ENCODE measurements around the gene TP53TG5.

TP53TG5 gene

GRCh38 chr20:45378191-45378590 is at the start of gene TP53TG5:
Gene TP53TG5, minus strand, starts transcription at chr20:45378325. Its CDS starts 89 bp downstream, at chr20:45378236.
- TF ChIP-seq CTCF (IDR thresholded peaks at IDR 0.05; ENCODE audit: low read depth, low read length, missing control alignments), result no peak
- no peak for DNase-seq (ENCODE audit: extremely low read depth, low read depth)
- no peak within 1 kb of the TSS for H3K4me3 ChIP-seq (replicated peaks; ENCODE audit: low read depth, low read length)

DNA sequence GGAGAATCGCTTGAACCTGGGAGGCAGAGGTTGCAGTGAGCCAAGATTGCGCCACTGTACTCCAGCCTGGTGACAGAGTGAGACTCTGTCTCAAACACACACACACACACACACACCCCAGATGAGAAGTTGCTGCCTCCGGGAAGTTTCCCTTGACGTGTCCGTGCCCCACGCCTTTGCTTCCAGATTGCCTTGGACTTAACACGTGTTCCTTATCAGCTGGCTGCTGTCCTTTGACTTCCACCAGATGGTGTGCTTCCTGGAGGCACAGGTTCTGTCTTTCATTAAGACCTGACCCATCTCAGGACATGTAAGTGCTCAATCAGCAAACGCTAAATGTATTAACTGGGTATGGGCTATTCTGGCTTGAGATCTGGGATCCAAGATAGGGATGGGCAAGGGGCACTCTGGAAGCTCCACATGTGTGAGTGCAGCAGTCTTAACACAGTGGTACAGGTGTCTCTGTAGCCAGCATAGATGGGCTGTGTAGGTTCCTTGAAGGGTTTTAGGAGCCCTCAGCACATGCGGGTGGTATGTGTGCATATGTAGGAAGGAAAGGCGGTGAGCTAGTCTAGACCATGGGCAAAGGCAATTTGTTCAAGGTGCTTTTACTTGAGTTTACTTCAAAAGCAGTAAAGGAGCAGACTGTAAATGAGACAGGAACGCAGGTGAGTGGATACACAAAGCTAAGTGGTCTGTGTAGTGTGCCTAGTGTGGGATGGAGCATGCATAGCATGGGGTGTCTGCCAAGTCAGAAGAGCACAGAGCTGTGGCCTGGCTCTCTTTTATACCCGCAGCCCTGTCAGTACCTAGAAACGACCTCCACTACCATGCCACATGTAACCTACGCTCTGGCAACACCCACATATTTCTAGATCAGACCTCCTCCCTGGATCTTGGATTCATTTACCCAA is 49.4 kb upstream of the TP53TG5 start:
- no peak for TF ChIP-seq CTCF (IDR thresholded peaks at IDR 0.05; ENCODE audit: low read depth, low read length, missing control alignments)
- DNase-seq (ENCODE audit: extremely low read depth, low read depth), result no peak
- no peak overlapping the region for H3K4me3 ChIP-seq (replicated peaks; ENCODE audit: low read depth, low read length)

DNA sequence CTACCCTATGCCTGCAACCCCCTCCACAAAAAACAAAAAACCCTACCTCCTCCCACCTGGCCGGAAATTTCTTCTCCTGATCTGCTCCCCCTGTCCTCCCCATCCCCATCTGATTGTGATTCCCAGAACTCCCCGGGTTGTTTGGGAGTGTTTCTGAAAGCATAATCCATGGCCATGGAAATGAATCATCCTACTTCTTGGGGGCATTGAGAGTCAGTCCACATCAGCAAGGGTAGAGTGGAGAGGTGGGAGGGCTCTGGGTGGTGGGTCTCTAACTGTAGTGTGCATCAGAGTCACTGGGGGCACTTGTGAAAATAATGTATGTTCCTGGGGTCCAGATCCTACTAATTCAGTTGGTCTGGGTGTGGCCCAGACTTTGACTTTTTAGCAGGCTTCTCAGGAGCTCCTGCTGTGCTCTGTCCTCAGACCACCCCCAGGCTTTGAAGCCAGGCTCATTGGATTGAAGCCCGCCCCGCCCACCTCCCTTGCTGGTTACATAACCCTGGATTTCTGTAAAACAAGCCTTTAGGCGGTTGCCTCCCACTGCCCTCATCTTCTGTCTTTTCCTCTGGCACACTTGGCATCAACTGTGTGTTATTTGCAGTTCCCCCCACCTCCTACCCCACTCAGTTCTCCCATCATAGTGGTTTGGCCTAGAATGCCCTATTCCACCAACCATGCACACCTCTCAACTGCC is 48.3 kb upstream of the TP53TG5 start:
- TF ChIP-seq CTCF (IDR thresholded peaks at IDR 0.05; ENCODE audit: low read depth, low read length, missing control alignments), result no peak
- H3K4me3 ChIP-seq (replicated peaks; ENCODE audit: low read depth, low read length), result no peak overlapping the region
- no peak for DNase-seq (ENCODE audit: extremely low read depth, low read depth)

DNA sequence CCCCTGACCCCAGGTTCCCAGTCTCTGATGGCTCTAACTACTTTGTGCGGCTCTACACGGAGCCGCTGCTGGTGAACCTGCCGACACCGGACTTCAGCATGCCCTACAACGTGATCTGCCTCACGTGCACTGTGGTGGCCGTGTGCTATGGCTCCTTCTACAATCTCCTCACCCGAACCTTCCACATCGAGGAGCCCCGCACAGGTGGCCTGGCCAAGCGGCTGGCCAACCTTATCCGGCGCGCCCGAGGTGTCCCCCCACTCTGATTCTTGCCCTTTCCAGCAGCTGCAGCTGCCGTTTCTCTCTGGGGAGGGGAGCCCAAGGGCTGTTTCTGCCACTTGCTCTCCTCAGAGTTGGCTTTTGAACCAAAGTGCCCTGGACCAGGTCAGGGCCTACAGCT is 47.4 kb upstream of the TP53TG5 start:
- DNase-seq (ENCODE audit: extremely low read depth, low read depth), result no peak
- no peak overlapping the region for H3K4me3 ChIP-seq (replicated peaks; ENCODE audit: low read depth, low read length)
- TF ChIP-seq CTCF (IDR thresholded peaks at IDR 0.05; ENCODE audit: low read depth, low read length, missing control alignments), result no peak

GRCh38 chr20:45423700-45424099 is 45.6 kb upstream of the TP53TG5 start:
- no peak overlapping the region for H3K4me3 ChIP-seq (replicated peaks; ENCODE audit: low read depth, low read length)
- no peak for DNase-seq (ENCODE audit: extremely low read depth, low read depth)
- TF ChIP-seq CTCF (IDR thresholded peaks at IDR 0.05; ENCODE audit: low read depth, low read length, missing control alignments), result no peak

- no peak overlapping the region for H3K4me3 ChIP-seq (replicated peaks; ENCODE audit: low read depth, low read length)
- TF ChIP-seq CTCF (IDR thresholded peaks at IDR 0.05; ENCODE audit: low read depth, low read length, missing control alignments), result no peak
- no peak for DNase-seq (ENCODE audit: extremely low read depth, low read depth)
Measured at GRCh38 chr20:45420125-45420524, 42.0 kb upstream of the TP53TG5 start.
